Stimulated activated CD4-positive, alpha-beta T cell treated with anti-CD3 and anti-CD28 coated beads, Interleukin-12 subunit alpha, Interleukin-12 subunit beta, amount 100 ng/mL, for 48 hours (primary cell): ENCODE data around the gene SMIM11.
"Not testable (repeated sequence)": the region's sequence is repeated elsewhere in the genome, so short reads cannot be mapped to it uniquely, and the experiment has no call there.

ENCODE experiments used
- DNase-seq, 3 donors: peaks; one replicate each; pipeline ENCODE4 v3.0.0-alpha.2; 2020; ENCODE audit warnings: low read depth in 2 of 3, low spot score in 1 of 3

SMIM11 gene

GRCh38 chr21:34407294-34407693 is 32.0 kb downstream of the SMIM11 start:
- not testable (repeated sequence) for DNase-seq

DNA sequence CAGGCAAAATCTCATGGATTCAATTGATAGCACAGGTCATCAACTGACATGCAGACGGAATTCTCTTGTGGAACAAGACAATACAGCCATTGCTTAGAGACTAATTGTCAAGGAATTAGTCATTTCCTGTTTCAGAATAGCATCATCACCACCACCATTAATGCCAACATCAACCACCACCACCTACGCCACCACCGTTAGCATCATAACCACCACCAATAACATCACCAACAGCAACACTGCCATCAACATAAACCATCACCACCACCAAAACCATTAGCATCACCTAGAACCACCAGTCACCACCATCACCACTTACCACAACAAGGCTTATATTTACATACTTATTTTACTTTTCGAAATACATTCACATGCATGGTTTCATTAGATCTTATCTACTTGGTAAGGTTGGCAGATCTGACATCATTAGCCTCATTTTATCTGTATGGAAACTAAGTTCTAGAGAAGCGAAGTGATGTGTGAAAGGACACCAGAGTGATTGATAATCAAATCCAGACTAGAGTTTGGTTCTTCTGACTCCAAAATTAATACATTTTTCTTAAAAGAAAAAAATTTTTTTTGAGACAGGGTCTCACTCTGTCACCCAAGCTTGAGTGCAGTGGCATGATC is 42.3 kb downstream of the SMIM11 start:
- not testable (repeated sequence) for DNase-seq

GRCh38 chr21:34423805-34424204 is 48.5 kb downstream of the SMIM11 start, which contains the start of gene SMIM34:
Gene SMIM34 (minus strand): TSS chr21:34423951. CDS start chr21:34423839, 112 bp downstream.
- DNase-seq, result not testable (repeated sequence)

GRCh38 chr21:34427339-34427738 is 52.0 kb downstream of the SMIM11 start:
- not testable (repeated sequence) for DNase-seq

DNA sequence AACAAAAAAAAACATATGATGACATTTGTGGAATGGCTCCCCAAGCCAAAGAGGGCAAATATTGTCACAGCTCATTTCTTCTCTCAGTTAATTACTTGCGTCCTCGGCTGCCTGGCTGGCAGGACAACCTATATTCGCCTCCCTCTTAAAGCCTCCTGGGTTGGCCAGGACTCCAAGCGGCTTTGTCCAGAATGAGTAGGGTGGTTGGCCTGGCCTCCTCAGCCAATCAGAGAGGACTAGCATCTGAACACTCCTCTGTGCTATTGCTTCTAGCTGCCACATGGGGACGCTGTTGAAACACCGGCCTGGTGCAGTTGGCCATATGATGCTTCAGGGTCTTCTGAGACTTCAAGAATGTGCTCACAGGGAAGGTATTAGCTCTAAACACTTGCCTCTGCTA is 53.1 kb downstream of the SMIM11 start:
- DNase-seq, result not testable (repeated sequence)

GRCh38 chr21:34429710-34430109 is 54.4 kb downstream of the SMIM11 start:
- not testable (repeated sequence) for DNase-seq
